Measurements from ENCODE around the gene ONECUT3.
"Not testable (repeated sequence)": the region's sequence is repeated elsewhere in the genome, so short reads cannot be mapped to it uniquely, and the experiment has no call there.

Gene ONECUT3

GRCh38 chr19:1756705-1757465 is 3.6 kb downstream of the ONECUT3 start:
- DNase-seq, result no peak

- no peak for DNase-seq
Measured at GRCh38 chr19:1757468-1758230, 4.3 kb downstream of the ONECUT3 start.

- no peak for DNase-seq
Measured at GRCh38 chr19:1758231-1758577, 4.9 kb downstream of the ONECUT3 start.

- DNase-seq, result no peak
Measured at GRCh38 chr19:1758959-1759903, 5.9 kb downstream of the ONECUT3 start.

GRCh38 chr19:1760020-1760419 is 6.7 kb downstream of the ONECUT3 start:
- no peak for DNase-seq

GRCh38 chr19:1760786-1761527 is 7.7 kb downstream of the ONECUT3 start:
- not testable (repeated sequence) for DNase-seq

- no peak for DNase-seq
Measured at GRCh38 chr19:1761528-1762242, 8.4 kb downstream of the ONECUT3 start.

GRCh38 chr19:1762243-1763117 is 9.2 kb downstream of the ONECUT3 start:
- DNase-seq, result no peak

GRCh38 chr19:1763648-1764639 is 10.6 kb downstream of the ONECUT3 start:
- no peak for DNase-seq

GRCh38 chr19:1764729-1765128 is 11.4 kb downstream of the ONECUT3 start:
- no peak for DNase-seq

GRCh38 chr19:1765232-1765903 is 12.1 kb downstream of the ONECUT3 start:
- DNase-seq, result no peak

- no peak for DNase-seq
Measured at GRCh38 chr19:1765904-1766799, 12.8 kb downstream of the ONECUT3 start.

- no peak for DNase-seq
Measured at GRCh38 chr19:1766800-1767352, 13.6 kb downstream of the ONECUT3 start.

GRCh38 chr19:1767464-1767933 is 14.2 kb downstream of the ONECUT3 start:
- no peak for DNase-seq

GRCh38 chr19:1768248-1768647 is 14.9 kb downstream of the ONECUT3 start:
- DNase-seq, result no peak

GRCh38 chr19:1768918-1769644 is 15.8 kb downstream of the ONECUT3 start:
- DNase-seq, result no peak

GRCh38 chr19:1769645-1769985 is 16.3 kb downstream of the ONECUT3 start:
- DNase-seq, result no peak
